GM21515 (cell line): Measurements from ENCODE around the gene HOXC13.

Experiments used
- ATAC-seq: cut with Tn5 transposase; IDR thresholded peaks from one replicate; pipeline ENCODE4 v1.9.1; 2021; ENCODE audit not compliant: unreplicated experiment

Gene HOXC13

DNA sequence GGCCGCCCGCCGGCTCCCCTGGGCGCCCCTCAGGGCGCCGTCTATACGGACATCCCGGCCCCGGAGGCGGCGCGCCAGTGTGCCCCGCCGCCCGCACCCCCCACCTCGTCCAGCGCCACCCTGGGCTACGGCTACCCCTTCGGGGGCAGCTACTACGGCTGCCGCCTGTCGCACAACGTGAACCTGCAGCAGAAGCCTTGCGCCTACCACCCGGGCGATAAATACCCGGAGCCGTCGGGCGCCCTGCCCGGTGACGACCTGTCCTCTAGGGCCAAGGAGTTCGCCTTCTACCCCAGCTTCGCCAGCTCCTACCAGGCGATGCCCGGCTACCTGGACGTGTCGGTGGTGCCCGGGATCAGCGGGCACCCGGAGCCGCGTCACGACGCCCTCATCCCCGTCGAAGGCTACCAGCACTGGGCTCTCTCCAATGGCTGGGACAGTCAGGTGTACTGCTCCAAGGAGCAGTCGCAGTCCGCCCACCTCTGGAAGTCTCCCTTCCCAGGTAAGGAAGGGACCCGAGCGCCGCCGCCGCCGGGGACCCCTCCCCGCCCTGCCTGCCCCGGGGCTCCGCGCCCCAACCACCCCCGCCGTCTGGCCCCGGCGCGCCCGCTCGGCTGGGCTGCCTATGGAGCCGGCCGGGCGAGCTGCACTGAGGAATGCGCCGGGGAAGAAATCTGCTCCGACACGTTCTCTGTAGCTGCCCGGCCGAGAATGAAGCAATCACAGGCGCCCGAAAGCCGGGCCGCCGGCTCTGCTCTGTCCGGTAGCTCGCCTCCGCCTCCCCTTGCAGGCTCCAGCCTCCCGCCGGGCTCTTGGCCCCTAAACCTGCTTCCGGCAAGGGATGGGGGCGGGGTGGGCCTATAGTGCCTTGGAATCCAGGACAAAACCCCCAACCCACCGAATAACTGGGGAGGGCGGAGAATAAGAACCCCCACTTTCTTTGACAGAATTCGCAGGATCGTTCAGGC lies 794 bp downstream of the HOXC13 start:
- no peak for ATAC-seq

DNA sequence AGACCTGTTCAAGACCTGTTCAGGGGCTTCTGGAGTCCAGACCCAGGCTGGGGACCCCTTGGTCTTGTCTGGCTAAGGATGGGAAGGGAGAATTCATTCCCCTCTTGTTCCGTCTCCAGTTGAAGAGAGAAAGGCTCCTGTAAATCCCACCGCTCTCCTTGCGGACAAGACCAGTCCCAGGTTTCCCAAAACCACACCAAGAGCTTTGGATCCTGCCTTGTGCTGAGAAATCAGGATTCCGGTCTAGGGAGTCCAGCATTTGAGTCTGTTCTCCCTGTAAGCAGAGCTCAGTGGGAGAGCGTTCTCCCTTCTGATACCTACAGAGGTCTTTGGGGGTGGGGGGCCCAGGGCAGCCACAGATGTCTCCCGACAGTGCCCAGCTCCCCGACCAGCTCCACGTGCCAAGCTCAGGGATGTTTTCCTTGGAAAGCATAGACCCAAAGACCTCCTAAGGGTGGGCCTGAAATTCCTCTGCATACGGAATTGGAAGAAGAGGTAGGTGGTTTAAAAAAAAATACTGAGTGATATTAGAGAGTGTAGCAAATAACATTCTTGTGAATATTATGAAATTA lies 1.9 kb downstream of the HOXC13 start:
- ATAC-seq: no peak

- ATAC-seq: no peak
Measured at GRCh38 chr12:53941187-53941586, 2.6 kb downstream of the HOXC13 start.

GRCh38 chr12:53941750-53942149 lies 3.1 kb downstream of the HOXC13 start:
- no peak for ATAC-seq

GRCh38 chr12:53942467-53942997 lies 3.9 kb downstream of the HOXC13 start:
- no peak for ATAC-seq

- ATAC-seq: no peak
Measured at GRCh38 chr12:53944209-53944608, 5.6 kb downstream of the HOXC13 start.

DNA sequence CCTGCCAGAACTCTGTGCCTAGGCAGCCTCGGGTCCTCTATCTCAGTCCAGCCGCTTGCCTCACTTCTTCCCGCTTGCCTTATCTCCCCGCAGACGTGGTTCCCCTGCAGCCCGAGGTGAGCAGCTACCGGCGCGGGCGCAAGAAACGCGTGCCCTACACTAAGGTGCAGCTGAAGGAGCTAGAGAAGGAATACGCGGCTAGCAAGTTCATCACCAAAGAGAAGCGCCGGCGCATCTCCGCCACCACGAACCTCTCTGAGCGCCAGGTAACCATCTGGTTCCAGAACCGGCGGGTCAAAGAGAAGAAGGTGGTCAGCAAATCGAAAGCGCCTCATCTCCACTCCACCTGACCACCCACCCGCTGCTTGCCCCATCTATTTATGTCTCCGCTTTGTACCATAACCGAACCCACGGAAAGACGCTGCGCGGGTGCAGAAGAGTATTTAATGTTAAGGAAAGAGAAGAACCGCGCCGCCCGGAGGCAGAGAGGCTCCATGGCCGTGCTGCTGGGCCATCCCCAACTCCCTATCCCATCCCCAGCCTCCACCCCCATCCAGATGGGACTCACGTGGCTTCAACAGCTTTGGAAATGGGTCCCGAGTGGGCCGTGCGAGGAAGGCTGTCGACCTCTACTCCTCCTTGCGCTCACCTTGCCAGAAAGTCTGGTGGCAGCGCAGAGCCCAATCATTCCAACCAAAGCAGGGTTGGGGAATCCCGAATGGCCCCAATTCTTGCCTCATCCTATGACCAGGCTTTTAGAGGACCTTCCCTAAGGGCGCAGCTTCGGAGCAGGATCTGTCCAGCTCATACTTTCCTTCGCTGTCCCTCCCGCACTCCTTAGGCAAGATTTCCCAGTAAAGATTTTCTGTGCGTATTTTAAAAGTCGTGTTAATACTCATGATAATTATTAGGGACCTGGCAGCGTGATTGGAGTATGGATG lies 6.5 kb downstream of the HOXC13 start:
- no peak for ATAC-seq

DNA sequence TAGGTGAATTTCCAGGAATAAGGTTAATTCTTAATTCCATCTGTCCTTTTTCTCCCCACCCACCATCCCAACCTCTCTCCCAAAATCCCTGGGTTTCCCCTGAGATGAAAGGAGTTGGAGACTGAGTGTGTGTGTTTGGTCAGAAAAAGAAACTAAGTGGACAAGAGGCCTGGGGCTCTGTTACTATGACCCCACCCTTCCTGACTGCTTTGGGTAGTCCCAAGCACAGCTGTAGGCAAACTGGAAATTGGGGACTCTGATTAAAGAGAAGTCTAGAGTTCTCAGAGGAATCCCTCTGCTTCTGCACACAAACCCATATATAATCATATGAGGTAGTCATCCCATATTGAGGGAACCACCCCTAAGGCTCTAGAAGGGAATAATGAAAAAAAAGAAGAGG lies 9.1 kb downstream of the HOXC13 start:
- no peak for ATAC-seq

- no peak for ATAC-seq
Measured at GRCh38 chr12:53948650-53949593, 10.3 kb downstream of the HOXC13 start.

DNA sequence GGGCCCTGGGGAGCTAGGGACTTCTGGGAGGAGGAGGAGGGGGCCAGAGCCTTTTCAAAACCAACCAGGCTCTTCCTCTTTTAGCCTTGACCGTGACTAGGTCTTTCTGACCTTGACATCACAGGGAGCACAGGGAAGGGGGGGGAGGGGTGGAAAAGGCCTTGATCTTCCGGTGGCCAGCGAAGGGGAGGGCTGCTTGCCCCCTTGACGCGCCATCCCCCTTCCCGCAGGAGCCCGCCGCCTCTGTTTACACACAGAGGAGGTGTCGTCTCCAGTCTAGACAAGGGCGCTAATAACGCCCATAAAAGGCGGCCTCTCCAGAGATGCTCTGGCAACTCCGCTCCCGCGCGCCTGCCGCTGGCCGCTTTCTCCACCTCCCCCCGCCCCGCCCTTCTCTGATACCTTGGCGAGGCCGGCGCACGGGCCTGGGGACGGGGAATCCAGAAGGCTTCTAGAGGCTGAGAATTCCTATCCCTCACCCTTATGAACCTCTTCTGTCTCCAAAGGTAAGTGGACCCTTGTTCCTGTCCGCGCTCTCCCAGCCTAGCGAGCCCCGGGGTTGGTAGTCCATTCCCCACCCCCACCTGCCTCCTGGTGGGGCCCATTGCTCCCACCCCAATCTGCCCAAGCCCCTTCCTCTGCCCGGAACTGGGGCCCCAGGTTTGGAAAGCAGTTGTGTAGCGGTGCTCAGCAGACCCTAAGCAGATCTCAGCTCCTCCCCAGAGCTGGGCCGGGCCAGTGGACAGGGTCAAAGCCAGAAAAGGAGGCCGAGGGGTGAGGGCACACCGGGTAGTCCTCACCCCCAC lies 11.2 kb downstream of the HOXC13 start:
- no peak for ATAC-seq

- ATAC-seq: no peak
Measured at GRCh38 chr12:53950437-53950773, 11.8 kb downstream of the HOXC13 start.

DNA sequence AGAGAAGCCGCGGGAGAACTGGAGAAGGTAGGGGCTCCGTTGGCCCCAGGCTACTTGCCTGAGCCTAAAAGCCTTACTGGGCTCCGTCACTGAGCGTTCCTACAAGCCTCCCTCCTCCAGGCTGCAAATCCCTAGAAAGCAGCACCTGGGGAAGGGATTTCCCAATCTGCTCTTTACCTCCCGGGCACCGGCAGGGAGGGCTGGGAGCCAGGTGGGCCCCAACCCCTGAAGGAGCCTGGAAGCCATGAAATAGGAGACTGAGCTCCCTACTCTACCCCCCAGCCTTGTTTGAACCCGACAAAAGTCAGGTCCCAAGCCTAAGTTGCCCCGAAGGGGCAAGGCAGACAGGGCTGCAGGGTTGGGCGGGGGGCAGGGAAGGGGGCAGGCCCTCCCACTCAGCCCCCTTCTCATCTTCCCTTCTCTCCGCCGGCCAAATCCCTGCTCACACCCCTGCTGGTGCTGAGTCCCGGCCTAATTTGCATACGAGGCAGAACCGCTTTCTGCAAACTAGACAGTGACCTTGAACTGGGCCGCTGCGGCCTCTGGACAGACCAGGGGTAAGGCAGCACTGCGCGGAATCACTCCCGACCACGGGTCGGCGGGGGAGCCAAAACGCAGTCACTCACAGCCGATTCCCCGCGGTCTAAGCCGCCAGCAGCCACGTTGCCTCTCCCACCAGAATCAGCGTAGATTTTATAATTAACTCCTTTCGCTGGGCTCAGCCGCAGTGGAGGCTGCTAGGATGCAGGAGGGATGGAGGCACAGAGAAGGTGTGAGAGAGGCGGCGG lies 12.4 kb downstream of the HOXC13 start:
- no peak for ATAC-seq

DNA sequence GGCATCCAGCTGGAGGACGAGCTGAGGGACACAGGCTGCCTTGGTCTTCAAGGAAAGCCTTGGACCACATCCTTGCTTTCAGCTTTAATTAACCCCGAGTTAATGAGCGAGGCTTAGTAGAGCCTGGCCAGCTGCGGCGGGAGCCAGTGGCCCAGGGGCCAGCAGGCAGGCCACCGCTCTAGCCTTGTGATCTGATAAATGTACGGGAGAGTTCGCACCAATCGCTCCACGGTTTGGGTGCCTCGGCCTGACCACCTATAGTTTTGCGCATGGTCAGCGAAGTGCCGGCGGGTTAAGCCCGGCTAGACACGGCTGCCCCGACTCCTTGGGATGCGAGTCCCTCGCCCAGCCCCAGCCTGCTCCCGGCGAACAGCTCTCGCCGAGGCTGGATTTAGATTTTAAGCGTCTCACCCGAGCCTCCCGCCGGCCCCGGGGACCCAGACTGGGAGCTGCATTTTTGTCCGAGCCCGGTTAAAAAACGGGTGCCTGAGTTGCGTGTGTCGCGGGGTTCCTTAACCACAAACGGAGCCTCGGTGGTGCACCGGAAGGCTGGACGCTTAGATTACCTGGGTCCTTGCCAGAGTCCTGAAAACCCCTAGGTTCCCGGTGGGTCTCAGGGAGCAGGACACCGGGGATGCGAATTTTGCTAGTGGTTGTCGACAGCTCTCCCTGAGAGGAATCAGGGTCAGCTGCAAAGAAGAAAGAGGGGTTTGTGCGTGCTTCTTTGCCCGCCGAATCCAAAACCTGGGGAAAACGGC lies 13.1 kb downstream of the HOXC13 start:
- ATAC-seq: no peak

GRCh38 chr12:53952335-53952694 lies 13.7 kb downstream of the HOXC13 start:
- ATAC-seq: no peak

GRCh38 chr12:53952871-53953734 lies 14.5 kb downstream of the HOXC13 start:
- ATAC-seq: no peak

DNA sequence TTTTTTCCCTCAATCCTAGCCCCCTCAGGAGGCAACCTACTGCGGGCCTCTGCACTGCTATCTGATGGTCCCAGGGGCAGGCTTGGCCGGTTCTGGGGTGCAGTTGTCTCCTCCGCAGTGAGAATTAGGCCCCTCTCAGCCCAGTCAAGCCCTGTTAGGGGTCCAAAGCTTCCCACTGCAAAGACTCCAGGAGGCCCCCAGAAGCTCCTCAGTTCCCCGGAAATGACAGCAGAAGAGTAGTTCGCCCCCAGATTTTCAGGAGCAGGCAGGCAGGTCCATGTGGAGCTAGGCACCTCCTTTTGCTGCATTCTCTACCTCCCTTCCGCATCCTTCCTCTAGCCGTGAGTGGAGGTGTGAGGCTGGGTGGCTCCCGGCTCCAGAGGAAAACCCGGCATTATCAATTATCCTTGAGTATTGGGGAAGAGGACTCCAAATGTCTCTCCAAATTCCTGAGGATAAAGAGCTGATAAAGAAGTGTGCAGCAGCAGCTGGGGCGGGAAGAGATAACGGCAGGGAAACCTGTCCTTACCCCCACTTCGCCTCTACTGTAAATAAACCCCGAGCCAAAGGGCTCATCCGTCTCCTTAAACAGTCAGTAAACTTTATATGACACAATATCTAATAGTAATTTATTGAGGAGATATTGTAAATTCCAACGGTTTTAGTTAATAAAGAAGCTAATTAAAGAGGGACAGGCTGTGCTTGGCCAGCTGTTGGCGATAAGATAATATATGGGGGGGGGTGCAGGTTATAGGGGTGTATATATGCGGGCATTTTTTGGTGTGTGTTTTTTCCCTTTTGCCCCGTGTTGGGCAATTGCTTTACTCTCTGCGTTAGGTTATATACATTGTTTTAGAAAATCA lies 15.4 kb downstream of the HOXC13 start:
- ATAC-seq: no peak
